Activated CD4-positive, alpha-beta T cell treated with anti-CD3 and anti-CD28 coated beads, Interleukin-10, Interleukin-2, amounts not matched to agents 100 ng/mL and 50 ng/mL, durations not matched to agents 16 hours and 8 hours (primary cell): ENCODE data around the gene TET2.

ENCODE experiments used
- DNase-seq: peaks from one replicate; pipeline ENCODE4 v3.0.0-alpha.2; 2020

Gene TET2

DNA sequence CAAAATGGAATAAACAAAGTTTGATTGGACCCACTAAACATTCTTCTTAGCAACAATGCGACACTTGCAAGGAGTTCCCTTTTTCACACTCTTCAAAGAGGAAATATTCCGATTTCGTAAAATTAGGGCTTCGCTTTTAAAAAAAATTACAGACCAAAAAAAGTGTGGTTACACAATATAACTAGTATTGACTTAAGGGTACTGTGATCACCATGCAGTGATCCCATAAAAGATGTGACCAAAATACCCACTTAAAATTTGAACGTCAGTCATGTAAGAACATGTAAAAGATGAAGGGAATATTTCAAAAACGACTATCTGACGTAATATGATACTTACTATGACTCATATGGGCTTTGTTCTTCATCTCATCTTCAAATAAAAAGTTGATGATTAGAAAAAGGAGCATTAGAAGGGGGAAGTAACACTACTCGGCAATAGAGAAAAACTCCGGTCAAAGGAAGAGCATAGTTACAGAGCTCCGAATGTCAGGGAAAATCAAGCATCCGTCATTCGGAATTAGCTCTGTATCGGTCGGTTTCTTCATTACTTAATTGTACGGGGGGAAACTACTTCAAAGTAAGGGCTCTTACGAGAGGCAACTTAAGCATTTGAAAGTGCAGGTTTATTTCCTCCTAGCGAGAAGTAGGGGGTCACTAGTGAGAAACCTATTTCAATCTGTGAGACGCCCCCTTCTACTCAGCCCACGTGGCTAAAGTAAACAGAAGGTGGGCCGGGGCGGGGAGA, 1.3 kb upstream of the TET2 start:
- peak; percentile 29 for DNase-seq

DNA sequence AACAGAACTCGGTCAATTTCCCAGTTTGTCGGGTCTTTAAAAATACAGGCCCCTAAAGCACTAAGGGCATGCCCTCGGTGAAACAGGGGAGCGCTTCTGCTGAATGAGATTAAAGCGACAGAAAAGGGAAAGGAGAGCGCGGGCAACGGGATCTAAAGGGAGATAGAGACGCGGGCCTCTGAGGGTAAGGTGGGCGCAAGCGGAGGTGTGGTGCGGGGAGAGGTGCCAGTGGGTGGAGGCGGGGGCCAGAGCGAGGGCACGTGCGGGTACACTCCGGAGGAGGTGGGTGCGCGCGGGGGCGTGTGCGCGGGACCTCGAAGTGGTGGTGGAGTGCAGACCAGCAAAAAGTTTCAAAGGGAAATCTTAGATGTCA, 787 bp upstream of the TET2 start:
- DNase-seq, result peak; percentile 41

DNA sequence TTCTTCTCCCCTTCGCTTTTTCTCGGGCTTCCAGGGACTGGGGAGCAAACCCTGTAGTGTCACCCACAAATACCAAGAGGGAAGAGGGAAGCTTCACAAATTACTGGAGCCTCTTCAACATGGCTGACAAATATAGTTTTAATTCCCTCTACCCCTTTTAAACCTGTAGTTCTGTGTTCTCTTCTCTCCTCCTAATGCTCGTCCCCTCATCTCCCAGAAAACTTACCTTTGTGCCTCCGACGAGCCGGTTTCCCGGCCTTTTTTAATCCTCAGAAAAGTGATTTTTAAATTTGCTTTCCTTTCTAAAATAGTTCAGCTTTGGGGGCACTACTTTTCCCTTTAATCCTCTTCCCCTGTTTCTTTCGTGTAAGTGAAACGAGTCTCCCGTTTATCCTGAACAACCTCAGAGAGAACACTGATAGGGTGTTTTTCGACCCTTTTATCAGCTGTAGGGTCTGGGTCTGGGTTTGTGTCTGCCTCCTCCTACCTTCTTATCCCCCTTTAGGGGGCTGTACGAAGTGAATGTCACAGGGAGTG, 408 bp downstream of the TET2 start:
- no peak for DNase-seq

DNA sequence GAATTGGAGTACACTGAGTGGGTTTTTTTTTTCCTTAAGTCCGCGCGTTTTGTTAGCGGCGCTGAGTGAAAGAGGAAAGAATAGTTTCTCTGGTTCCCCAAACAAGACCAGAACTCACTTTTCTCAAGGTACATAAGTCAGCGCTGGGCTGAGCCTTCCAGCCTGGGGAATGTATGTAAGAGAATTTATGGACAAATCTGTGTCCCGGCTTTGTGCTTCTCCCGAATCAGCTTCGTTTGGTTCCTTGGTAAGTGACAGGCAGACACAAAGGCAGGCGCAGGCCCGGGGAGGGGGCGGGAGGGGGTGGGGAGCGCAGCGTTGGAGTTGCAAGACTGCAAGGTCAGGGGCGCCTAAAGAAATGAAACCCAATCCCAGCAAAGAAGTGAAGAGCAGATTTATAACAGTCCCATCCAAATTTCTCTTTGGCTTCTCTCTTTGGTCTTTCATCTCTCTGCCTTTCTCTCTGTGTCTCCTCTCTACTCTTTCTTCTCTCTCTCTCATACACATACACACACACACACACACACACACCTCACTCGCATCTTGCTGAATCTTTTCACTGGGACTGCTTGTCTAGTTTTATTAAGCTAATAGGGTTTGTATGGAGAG, 981 bp downstream of the TET2 start:
- DNase-seq, result peak; percentile 39

GRCh38 chr4:105148356-105148755, 1.7 kb downstream of the TET2 start:
- DNase-seq, result no peak

DNA sequence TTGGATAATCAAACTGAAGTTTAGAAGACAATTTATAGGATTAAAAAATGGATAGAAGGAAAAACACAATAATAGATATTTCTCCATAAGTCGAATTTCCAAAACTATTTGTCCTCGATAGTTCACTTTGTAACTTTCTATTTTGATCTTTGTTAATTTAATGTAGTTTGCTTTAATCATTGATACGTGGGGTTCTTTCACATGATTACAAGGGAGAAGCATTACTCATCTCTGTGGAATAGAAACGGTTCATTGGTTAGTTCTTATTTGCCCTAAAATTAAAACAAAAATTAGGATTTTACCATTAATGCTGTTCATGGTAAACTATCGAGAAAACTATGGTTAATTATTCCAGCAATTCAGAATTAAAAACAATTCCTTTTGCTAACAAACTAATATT, 2.1 kb downstream of the TET2 start:
- DNase-seq, result no peak

GRCh38 chr4:105149771-105150170, 3.1 kb downstream of the TET2 start:
- DNase-seq, result no peak

- DNase-seq, result no peak
Measured at GRCh38 chr4:105150503-105150902, 3.8 kb downstream of the TET2 start.

DNA sequence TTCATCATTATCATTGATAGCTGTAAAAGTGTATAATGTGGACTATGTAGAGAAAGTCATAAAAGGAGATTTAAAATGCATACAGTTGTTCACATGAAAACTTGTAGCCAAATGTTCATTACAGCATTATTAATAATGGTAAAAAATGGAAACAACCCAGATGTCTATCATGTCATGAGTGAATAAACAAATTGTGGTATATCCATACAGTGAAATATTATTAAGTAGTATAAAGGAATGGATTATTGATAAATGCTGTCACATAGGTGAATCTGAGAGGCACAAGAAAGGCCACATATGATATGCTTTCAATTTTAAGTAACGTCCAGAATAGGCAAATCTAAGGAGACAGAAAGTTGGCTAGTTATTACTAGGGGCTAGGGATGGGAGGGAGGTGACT, 7.1 kb downstream of the TET2 start:
- DNase-seq, result no peak

DNA sequence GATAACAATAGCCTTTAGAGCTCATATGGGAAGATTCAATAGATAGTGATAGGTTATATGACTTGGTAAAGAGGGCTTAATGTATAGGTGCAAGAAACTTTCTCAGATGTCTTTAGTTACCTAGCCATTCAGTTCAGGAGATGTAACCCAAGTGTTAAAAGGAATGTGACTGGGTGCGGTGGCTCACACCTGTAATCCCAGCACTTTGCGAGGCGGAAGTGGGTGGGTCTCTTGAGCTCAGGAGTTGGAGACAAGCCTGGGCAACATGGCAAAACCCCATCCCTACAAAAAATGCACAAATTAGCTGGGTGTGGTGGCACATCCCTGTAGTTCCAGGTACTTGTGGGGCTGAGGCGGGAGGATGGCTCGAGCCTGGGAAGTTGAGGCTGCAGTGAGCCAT, 7.9 kb downstream of the TET2 start:
- DNase-seq, result no peak

DNA sequence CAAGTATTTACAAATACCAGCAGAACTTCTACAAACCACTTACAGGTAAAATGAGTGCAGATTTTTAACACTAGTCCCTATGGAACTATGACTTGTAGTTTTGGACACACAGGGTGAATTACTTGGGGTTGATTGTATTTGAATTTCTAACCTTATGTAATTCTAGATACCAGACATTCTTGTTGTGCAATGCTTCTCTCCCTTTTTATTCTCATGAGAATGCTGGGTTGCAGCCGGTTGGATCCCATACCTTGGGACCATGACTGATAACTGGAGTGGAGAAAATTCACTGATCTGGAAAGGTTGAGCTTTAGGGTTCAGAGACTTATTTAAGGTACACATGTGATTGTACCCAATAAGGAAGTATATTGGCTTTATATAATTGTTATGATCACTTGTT, 8.8 kb downstream of the TET2 start:
- no peak for DNase-seq

GRCh38 chr4:105158837-105159236, 12.2 kb downstream of the TET2 start:
- no peak for DNase-seq

DNA sequence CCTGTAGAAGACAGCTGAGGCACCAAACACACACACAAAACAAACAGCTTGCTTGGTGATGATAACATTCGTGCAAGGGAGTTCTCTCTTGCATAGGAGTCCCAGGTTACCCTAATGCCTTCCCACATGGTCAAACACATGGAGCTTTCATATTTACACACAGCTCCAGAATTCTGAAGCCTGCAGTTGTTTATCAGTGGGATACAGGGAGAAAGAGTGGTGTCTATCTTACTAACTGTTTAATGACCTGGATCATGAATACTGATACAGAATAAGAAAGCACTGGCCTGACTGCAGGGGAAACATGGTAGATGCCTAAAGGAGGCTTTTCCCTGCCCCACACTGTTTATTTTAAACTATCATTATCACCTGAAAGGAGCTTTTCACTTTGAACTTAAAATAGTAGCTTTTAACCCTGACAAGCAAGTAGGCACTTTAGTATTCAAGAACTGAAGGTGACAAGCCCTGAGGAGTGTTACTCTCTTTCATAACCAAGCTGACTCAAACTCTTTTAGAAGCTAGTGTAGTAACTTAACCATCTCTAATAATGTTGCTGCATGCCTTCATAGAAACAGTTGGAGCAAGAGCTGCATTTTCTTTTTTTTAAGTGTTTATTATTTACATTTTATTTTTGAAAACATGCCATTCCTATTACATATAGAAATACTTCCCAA, 15.6 kb downstream of the TET2 start:
- no peak for DNase-seq

GRCh38 chr4:105164548-105164947, 17.9 kb downstream of the TET2 start:
- no peak for DNase-seq

- DNase-seq, result no peak
Measured at GRCh38 chr4:105166066-105166465, 19.4 kb downstream of the TET2 start.

DNA sequence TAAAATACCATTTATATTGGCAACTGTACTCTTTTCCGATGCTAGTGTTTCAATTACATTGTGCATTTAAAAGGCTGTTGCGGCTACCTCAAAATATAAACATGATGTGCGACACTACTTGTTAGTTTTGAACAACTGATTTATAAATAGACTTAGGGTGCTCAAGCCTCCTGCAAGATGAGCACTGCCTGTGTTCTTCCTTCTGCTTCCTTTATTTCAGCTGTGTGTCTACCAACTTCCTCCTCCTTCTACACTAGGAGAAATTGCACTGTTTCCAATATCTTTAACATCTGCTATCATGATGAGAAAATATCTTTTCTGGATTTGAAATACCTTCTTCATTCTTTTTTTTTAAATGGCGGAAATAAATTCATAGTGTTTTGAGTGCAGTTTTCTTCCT, 24.0 kb downstream of the TET2 start:
- no peak for DNase-seq

- DNase-seq, result no peak
Measured at GRCh38 chr4:105171912-105172311, 25.2 kb downstream of the TET2 start.

GRCh38 chr4:105174098-105174497, 27.4 kb downstream of the TET2 start:
- DNase-seq, result no peak

- no peak for DNase-seq
Measured at GRCh38 chr4:105179539-105180401, 33.1 kb downstream of the TET2 start.

GRCh38 chr4:105181259-105181658, 34.6 kb downstream of the TET2 start:
- no peak for DNase-seq

DNA sequence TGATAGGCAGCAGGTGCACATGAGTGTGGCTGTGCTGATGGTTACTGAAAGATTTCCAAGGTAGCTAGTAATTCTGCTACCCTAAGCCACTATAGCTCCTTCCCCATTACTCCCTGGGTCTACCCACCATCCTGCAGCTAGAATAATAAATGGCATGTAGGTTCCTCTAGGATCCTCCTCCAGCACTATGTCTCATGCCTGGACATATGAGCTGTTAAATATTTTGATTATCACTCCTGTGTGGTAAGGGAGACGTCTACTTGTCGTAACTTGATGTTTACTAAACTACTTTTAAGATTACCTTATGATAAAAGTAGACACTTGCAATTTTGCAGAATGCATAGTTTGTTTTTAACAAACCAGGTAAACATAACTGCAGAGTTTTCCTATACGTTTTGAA, 35.5 kb downstream of the TET2 start:
- no peak for DNase-seq

GRCh38 chr4:105184316-105184980, 37.8 kb downstream of the TET2 start:
- DNase-seq, result no peak
